HG02642 (cell line): ENCODE data around the gene MCCD1.
"Not testable (repeated sequence)": the region's sequence is repeated elsewhere in the genome, so short reads cannot be mapped to it uniquely, and the experiment has no call there.

Experiments
- ATAC-seq: cut with Tn5 transposase; IDR thresholded peaks from one replicate; pipeline ENCODE4 v1.9.1; 2021; ENCODE audit warnings: mild to moderate bottlenecking; ENCODE audit not compliant: unreplicated experiment, poor library complexity

The MCCD1 gene

DNA sequence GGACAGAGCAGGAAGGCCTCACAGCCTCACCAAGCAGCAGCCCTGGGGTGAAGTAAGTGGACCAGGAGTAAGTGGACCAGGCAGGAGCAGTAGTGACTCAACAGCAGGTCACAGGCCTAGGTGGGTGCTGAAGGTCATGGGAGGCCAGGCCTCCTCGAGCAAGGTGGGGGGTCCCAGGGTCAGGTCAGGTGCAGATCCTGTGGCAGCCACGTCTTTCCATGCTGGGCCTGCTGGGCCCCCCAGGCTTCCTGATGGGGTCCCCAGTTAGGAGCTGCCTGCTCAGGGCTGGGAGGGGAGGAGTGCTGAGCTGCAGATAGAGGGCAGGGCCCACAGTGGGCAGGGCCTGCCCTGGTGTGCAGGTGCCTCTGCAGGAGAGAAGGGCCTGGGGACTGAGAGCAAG lies 19.7 kb upstream of the MCCD1 start:
- ATAC-seq: not testable (repeated sequence)

- ATAC-seq: no peak
These were observed 18.8 kb upstream of the MCCD1 start for GRCh38 chr6:31510007-31510406.

DNA sequence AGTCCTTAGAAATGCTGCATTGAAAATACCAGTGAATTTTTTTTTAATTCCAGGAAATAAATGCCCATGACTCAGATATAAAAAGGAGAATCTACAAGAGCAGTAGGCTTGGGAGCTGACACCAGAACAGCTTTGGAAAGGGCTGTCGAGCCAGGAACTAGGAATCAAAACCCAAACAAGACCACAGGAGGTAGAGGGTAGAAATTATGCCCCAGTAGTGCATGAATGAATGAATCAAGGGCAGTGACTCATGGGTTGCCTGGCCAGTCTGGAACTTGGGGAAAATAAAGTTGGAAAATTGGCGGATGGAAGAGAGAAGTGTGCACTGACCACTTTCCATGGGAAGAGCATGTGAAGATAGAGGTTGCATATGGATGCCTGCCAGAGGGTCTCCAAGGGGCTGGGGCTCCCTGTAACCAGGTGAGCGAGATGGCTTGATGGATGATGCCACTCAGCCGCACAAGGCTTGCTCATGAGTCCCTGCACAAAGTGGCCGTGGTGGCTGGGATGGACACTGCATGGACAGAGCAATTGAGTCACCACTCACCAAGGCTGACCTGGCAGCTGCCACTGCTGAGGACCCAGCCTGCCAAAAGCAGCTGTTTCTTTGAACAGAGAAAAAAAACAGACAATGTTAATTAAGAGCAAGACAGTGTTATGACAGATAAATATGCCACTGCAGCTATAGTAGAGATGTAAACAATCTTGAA lies 15.2 kb upstream of the MCCD1 start:
- ATAC-seq: no peak

DNA sequence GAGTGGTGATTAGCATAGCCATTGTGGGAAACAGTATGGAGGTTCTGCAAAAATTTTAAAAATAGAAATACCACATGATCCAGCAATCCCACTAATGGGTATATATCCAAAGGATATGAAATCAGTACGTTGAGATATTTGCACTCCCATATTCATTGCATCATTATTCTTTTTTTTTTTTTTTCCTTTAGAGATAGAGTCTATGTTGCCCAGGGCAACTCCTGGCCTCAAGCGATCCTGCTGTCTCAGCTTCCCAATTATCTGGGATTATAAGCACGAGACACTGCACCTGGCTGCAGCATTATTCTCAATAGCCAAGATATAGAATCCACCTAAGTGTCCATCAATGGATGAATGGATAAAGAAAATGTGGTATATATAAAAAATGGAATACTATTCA lies 6.9 kb upstream of the MCCD1 start:
- ATAC-seq: no peak

DNA sequence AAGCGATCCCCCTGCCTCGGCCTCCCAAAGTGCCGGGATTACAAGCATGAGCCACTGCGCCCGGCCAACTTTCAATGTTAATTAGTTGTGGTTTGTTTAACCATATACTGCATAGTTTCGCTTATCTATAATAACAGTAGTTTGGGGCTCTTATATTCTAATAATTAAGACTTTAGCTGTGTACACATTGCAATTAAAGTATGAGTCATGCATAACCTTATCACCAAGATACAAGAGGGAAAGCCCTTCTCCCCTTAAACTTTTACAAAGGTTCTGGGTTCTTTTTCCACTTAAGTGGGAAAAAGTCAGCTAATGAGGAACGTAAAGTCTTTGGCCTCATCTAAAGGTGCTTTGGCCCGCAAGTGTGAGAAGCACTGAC lies 3.2 kb upstream of the MCCD1 start:
- no peak for ATAC-seq

- no peak for ATAC-seq
These were observed 2.7 kb upstream of the MCCD1 start for GRCh38 chr6:31525932-31526591.

DNA sequence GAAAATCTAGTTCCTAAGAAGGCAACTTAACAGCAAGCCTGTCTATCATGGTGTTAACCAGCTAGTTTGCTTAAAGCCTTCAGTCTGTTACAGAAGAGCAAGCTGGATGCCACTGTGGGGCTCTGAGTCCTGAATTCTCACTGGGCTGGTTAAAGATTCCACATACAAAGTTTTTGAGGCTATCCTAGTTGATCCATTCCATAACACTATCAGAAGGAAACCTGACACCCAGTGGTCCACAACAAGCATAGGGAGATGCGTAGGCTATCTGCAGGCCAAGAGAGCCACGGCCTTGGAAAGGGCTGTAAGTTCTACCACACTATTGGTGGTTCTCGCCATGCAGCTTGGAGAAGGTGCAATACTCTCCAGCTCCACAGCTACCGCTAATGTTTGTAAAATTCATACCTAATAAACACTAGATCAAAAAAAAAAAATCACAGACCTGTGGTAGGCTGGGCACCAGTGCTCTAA lies 420 bp upstream of the MCCD1 start:
- ATAC-seq: no peak

GRCh38 chr6:31529329-31530150 lies 778 bp downstream of the MCCD1 start:
- no peak for ATAC-seq

GRCh38 chr6:31530659-31531058 lies 1.9 kb downstream of the MCCD1 start:
- ATAC-seq: no peak

GRCh38 chr6:31531162-31531561 lies 2.4 kb downstream of the MCCD1 start:
- ATAC-seq: no peak

DNA sequence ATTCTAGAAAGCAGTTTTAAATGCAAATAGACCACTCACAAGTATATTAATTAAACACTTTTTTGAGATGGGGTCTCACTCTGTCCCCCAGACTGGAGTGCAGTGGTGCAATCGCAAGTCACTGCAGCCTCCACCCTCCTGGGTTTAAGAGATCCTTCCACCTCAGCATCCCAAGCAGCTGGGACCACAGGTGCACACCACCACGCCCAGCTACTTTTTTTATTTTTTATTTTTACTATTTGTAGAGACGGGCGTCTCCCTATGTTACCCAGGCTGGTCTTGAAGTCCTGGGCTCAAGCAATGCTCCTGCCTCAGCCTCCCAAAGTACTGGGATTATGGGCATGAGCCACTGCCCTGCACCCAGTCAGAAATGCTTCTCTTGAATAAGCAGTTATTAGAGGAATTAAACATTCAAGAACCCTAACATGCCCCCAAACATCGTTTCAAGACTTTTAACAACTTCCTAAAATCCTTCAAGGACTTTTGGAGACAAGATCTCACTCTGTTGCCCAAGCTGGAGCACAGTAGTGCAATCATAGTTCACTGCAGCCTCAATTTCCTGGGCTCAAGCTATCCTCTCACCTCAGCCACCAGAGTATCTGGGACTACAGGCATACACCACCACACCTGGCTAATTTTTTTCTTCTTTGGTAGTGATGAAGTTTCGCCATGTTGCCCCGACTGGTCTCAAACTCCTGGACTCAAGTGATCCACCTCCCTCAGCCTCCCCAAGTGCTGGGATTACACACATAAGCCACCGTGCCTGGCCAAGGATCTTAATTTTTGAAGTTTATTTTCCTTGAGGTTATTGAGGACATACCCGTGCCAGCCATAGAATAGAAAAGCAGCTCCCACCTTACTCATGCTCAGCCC lies 3.2 kb downstream of the MCCD1 start:
- ATAC-seq: no peak

- no peak for ATAC-seq
These were observed 4.1 kb downstream of the MCCD1 start for GRCh38 chr6:31532644-31533454.

DNA sequence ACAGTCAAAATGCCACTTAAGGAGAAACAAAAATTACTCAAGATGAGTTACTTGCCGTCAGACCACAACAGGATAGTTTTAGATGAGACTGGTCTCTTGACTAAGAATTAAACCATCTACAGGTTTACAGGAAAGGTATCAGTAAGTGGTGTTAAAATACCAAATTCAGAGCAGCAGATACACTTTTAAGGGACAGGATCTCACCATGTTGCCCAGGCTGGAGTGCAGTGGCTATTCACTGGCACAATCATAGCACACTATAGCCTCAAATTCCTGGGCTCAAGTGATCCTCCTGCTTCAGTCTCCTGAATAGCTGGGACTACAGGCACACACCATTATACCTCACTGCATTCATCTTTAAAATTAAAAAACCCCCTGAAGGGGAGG lies 4.7 kb downstream of the MCCD1 start:
- ATAC-seq: no peak

- no peak for ATAC-seq
These were observed 5.2 kb downstream of the MCCD1 start for GRCh38 chr6:31534011-31534410.

DNA sequence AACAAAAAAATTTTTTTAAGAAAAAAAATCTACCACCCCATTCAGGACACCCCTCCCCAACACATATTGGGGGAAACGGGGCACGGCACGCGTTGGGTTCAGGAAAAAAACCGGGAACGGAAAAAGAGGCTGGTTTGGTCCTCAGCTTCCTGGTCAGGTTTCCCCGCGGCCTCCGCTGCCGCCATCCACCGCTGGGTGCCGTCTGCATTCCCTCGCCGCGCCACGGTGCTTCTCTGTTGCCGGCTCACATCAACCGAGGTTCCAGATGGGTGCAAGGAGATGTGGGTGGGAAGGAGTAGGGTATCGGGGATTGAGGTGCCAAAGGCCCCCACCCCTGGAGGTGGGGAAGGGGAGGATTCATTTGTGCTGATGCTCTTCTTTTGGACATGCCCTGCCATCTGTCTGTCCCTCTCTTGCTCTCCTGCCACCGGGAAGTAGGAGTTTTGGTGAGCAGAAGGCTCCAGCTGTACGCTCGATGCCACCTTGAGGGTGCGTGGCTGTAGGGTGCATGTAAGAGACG lies 5.8 kb downstream of the MCCD1 start:
- no peak for ATAC-seq

DNA sequence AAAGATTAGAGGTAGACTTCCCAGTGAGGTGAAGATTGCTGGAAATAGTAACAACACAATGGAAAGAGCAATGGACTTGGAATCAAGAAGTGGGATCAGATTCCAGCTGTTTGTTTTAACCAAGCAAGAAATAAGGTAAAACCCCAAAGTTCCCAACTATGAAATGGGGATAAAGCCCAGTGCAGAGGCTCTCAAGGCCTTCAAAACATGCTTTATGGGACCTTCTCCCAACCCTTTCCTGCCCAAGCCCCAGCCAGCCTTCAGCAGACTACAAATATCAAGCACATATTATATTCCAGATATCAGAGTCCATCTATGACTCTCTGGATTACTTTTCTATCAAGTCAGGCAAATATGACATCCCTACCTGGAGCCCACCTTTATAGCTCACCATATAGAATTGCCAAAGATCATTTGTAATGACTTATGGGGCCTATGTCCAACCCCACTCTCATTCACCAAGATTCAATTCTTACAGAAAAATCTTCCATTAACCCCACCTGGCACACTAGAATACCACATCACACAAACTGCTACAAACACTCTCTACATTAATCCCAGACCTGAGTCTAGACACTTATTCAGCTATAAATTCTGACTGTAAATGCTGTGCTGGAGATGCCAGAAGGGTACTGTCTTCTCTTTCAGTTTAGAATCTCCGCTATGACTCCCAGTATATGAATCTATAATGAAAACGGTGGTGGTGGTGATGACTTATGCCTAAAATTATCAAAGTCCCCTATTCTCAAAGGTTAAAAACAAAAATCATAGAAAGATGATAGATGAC lies 7.0 kb downstream of the MCCD1 start:
- no peak for ATAC-seq

- no peak for ATAC-seq
These were observed 10.1 kb downstream of the MCCD1 start for GRCh38 chr6:31538805-31539400.

- ATAC-seq: no peak
These were observed 11.9 kb downstream of the MCCD1 start for GRCh38 chr6:31540640-31541039.
